ENCODE results near the gene KLC1.
"Not testable (repeated sequence)": the region's sequence is repeated elsewhere in the genome, so short reads cannot be mapped to it uniquely, and the experiment has no call there.

The KLC1 gene

GRCh38 chr14:103628684-103629502 is at the start of gene KLC1:
Gene KLC1 (plus strand): TSS chr14:103629211. CDS start chr14:103654565, 25,354 bp downstream.
- DNase-seq (ENCODE audit: low read depth) = peak; percentile 57

GRCh38 chr14:103581206-103581605 is 47.8 kb upstream of the KLC1 start:
- no peak for DNase-seq (ENCODE audit: low read depth)

- no peak for DNase-seq (ENCODE audit: low read depth)
Measured at GRCh38 chr14:103581954-103582703, 46.9 kb upstream of the KLC1 start.

GRCh38 chr14:103584326-103584915 is 44.6 kb upstream of the KLC1 start:
- DNase-seq (ENCODE audit: low read depth) = no peak

GRCh38 chr14:103593577-103593976 is 35.4 kb upstream of the KLC1 start:
- DNase-seq (ENCODE audit: low read depth) = no peak

GRCh38 chr14:103594265-103594664 is 34.7 kb upstream of the KLC1 start:
- DNase-seq (ENCODE audit: low read depth) = no peak

- DNase-seq (ENCODE audit: low read depth) = no peak
Measured at GRCh38 chr14:103597623-103598377, 31.2 kb upstream of the KLC1 start.

- no peak for DNase-seq (ENCODE audit: low read depth)
Measured at GRCh38 chr14:103600503-103600902, 28.5 kb upstream of the KLC1 start.

GRCh38 chr14:103604620-103605019 is 24.4 kb upstream of the KLC1 start:
- DNase-seq (ENCODE audit: low read depth) = no peak

GRCh38 chr14:103606963-103607668 is 21.9 kb upstream of the KLC1 start:
- peak; percentile 86 for DNase-seq (ENCODE audit: low read depth)

GRCh38 chr14:103607822-103608221 is 21.2 kb upstream of the KLC1 start:
- no peak for DNase-seq (ENCODE audit: low read depth)

GRCh38 chr14:103609081-103609480 is 19.9 kb upstream of the KLC1 start:
- DNase-seq (ENCODE audit: low read depth) = not testable (repeated sequence)

GRCh38 chr14:103611215-103611614 is 17.8 kb upstream of the KLC1 start:
- no peak for DNase-seq (ENCODE audit: low read depth)

- DNase-seq (ENCODE audit: low read depth) = no peak
Measured at GRCh38 chr14:103613517-103613916, 15.5 kb upstream of the KLC1 start.

GRCh38 chr14:103616635-103617300 is 12.2 kb upstream of the KLC1 start:
- DNase-seq (ENCODE audit: low read depth) = no peak

GRCh38 chr14:103619057-103619456 is 10.0 kb upstream of the KLC1 start:
- DNase-seq (ENCODE audit: low read depth) = no peak

- no peak for DNase-seq (ENCODE audit: low read depth)
Measured at GRCh38 chr14:103621860-103622259, 7.2 kb upstream of the KLC1 start.

GRCh38 chr14:103623308-103623707 is 5.7 kb upstream of the KLC1 start:
- no peak for DNase-seq (ENCODE audit: low read depth)

- no peak for DNase-seq (ENCODE audit: low read depth)
Measured at GRCh38 chr14:103623883-103624482, 5.0 kb upstream of the KLC1 start.

- no peak for DNase-seq (ENCODE audit: low read depth)
Measured at GRCh38 chr14:103624860-103625259, 4.2 kb upstream of the KLC1 start.

All from CMK (cell line).